GM21526 (cell line): Measurements from ENCODE around the gene GALNT16.
A peak's percentile ranks its signal among the peaks of the same experiment; 100 is the strongest.

Experiments used
- ATAC-seq: cut with Tn5 transposase; IDR thresholded peaks from one replicate; pipeline ENCODE4 v1.9.1; 2021; ENCODE audit warnings: moderate library complexity; ENCODE audit not compliant: unreplicated experiment, low FRiP score

GALNT16 gene

DNA sequence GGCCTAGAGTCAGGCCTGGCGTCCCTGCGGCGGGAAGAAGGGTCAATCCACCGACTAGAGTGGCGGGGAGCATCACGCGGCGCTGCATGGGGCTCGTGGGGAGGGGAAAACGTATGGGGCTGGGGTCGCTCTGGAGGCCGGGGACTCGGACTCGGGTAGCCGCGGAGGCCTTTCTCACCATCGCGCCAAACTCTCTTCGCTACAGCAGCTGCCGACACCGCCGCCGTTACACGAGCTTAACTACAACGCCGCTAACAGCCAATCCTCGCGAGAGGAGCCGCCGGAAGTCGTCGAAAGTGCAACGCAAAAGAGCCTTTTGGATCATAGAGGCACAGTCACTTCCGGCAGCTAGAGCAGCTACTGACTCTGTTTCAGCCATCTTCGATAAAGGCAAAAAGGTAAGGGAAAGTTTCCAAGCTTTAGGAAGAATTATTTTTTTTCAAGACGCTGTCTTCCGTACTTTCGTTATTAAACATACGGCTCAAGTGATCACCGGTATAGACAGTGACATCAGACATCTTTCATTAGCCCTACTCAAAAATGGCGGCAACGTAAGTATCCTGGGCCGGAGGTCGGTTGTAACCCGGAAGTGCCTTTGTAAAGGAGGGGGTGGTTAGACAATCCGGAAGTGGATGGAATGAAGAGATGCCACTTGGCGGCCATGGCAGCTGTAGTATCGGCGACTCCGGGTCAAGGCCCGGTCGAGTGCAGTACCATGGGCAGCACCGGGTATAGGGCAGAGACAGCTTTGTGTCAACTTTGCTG is 138.3 kb downstream of the GALNT16 start, which contains the start of the genes ERH and SLC39A9:
ERH (minus strand) TSS at position 247 of the 765 bp plus-strand sequence; CDS start at position 181, 66 bp downstream.
SLC39A9 (plus strand) TSS at position 640 of the 765 bp plus-strand sequence. CDS start 678 bp downstream, outside the sequence.
- ATAC-seq: peak; percentile 85

DNA sequence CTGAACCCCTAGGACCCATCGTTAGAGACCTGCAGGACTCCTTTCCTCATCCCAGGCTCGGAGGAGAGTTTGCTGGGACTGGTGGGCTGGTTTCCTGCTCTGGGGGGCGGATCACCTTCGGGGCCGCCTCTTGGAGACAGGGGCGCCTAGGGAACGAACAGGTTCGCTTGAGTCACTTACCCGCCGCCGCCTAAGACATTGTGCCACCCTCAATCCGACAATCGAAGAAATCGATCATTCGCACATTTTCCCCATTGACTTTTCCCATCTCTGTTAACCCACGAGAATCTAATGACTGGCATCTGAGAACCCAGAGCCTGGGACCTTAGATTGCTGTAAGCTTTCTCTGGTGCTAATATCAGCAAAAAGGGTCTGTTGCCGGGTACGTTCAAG is 138.9 kb downstream of the GALNT16 start:
- ATAC-seq: peak; percentile 13

DNA sequence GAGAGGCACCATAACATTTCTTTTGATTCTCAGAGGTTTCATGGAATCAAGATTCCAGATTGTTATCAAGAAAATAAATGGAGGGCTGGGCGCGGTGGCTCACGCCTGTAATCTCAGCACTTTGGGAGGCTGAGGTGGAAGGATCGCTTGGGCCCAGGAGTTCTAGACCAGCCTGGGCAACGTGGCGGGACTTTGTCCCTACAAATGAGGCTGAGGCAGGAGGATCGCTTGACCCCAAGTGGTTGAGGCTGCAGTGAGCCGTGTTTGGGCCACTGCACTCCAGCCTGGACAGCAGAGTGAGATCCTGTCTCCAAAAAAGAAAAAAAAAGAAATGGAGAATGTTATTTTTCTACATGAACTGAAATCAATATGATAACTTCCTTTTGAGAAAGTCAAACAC is 139.8 kb downstream of the GALNT16 start:
- no peak for ATAC-seq

DNA sequence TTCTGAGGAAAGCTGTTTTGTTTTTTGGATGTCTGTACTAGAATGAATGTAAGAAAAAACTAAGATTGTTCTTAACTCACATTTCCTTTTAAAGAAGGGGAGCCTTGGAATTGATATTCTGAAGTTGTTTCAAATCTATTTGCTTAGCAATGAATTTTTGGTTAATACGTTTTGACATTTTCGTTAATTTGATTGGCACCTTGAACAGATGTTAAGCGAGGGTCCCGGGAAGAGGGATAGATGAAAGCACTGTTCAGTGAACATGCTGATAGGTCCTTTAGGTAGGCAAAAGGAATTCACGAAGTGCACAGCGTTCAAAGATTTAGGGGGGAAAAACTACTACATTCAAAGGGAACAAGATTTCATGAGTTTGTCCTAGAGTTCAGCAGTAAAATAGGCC is 140.2 kb downstream of the GALNT16 start:
- ATAC-seq: no peak

DNA sequence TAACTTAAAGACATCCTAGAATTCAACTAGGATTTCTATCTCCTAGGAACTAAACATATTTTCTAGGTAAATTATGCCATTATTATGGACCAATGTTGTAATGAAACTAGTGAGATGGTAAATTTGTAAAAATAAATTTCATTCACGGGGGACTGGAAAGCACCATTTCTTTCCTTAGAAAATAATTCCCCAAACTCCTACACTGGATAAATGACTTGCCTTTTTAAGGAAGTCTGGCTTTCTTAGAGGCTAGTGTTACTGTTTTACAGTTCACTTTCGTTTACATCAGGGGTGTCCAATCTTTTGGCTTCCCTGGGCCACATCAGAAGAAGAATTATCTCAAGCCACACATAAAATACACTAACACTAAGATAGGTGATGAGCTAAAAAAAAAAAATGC is 141.9 kb downstream of the GALNT16 start:
- no peak for ATAC-seq

DNA sequence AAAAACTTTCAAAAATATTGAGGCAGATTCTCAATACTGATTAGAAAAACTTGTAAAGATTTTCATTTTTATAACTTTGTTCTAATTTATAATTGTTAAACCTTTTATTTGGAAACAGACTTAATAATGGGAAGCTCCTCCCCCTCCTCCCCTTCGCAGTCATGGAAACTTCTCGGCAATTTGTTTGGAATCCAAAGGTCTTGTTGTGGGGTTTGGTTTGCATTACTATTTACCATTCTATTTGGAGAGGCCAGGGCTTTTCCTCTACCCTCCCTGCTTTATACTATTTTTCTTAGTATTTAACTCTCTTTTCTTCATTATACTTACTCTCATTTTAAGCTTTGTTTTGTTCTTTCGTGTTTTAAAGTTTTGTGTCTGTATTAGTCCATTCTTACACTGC is 144.5 kb downstream of the GALNT16 start:
- no peak for ATAC-seq

DNA sequence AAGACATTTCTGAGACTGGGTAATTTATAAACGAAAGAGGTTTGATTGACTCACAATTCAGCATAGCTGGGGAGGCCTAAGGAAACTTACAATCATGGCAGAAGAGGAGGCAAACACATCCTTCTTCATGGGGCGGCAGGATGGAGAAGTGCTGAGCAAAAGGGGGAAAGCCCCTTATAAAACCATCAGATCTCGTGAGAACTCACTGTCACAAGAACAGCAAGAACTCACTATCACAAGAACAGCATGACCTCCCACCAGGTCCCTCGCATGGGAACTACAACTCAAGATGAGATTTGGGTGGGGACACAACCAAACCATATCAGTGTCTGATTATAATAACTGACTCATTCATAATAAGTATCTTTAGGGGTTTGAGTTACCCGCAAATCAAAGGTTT is 144.9 kb downstream of the GALNT16 start:
- no peak for ATAC-seq

DNA sequence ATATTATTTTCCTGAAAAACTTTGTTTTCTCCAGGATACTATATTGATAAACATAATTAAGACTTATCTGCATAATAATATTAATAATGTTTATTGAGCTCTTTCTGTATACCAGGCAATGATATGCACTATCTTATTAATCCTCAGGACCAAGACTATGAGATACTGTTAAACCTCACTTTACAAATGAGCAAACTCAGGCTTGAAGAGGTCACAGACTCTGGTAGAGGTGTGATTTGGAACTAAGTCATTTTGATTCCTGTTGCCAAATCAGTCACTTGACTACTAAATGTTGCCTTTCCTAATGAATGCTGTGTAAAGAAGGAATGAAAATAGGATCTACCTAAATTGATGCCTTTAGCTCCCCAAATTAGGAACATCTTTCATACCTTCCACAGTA is 145.8 kb downstream of the GALNT16 start:
- no peak for ATAC-seq
